IPS-15b (cell line): ENCODE results near the gene RASL10B.
"Not testable (repeated sequence)": the region's sequence is repeated elsewhere in the genome, so short reads cannot be mapped to it uniquely, and the experiment has no call there.

ENCODE experiments used
- H3K27me3 ChIP-seq: one replicate; pipeline ENCODE4 v1.6.1; 2013; ENCODE audit warnings: low read length; ENCODE audit not compliant: control insufficient read depth, insufficient read depth
- H3K36me3 ChIP-seq: one replicate; pipeline ENCODE4 v1.6.1; 2013; ENCODE audit warnings: low read length; ENCODE audit not compliant: control insufficient read depth, insufficient read depth
- H3K4me1 ChIP-seq: one replicate; pipeline ENCODE4 v1.6.1; 2013; ENCODE audit warnings: mild to moderate bottlenecking, low read length; ENCODE audit not compliant: control insufficient read depth, insufficient read depth
- H3K4me3 ChIP-seq: one replicate; pipeline ENCODE4 v1.5.1; 2013; ENCODE audit warnings: low read depth, low read length
- H3K9ac ChIP-seq: one replicate; pipeline ENCODE4 v1.6.1; 2013; ENCODE audit warnings: low read depth, mild to moderate bottlenecking, low read length
- H3K9me3 ChIP-seq: one replicate; pipeline ENCODE4 v1.6.1; 2013; ENCODE audit warnings: mild to moderate bottlenecking, low read length; ENCODE audit not compliant: control insufficient read depth, insufficient read depth

The RASL10B gene

DNA sequence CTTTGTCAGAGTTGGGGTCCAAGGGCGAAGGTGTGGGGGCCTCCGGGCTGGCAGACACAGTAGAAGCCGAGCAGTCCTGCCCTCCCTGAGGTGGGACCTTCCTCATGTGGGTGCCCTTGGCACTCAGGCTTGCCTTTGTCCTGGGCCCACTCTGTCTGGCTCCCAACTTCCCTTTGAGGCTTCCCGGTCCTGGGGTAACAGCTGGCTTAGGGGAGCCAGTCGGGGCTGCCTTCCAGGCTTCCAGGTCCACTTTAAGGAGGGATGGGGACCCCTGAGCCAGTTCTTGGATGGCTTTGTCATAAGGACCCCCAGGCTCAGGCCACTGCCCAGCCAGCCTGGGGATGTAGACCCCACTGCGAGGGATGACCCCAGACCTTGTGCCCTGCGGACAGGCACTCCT lies 13.8 kb downstream of the RASL10B start:
- Histone ChIP-seq H3K9ac (no peak overlapping the region), H3K4me3 (no peak overlapping the region), H3K27me3 (peaks cover 41% of the 10 kb centered on the region), H3K9me3 (peaks cover 8% of the 10 kb centered on the region), H3K36me3 (no peaks in the 10 kb centered on the region), H3K4me1 (peaks cover 6% of the 10 kb centered on the region)

DNA sequence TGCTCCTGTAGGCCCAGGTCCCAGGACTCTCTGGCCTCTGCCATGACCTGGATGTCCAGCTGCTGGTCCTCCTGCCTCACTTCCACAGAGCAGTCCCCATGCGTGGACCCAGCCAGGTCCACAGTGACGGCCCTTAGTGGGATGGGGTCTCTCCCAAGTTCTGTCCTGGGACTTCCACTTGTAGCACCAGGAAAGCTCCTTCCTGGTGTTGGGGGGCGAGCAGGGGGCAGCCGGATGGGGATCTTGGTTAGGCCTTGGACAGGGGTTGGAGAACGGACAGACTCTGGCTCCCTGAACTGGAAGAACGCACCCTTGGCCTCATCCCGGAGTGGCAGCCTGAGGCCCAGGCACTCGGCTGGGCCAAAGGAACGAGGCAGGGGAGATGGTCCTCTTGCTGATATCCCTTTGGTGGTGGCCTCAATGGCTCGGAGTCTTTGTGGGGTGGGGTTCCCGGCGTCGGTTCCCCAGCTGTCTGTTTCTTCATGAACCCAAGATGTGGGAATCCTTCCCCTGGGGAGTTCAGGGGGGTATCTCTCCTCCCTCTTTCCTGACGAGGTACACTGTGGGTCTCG lies 14.4 kb downstream of the RASL10B start:
- Histone ChIP-seq H3K9ac (no peak overlapping the region), H3K4me3 (no peak overlapping the region), H3K9me3 (peaks cover 2% of the 10 kb centered on the region), H3K36me3 (no peaks in the 10 kb centered on the region), H3K27me3 (peaks cover 41% of the 10 kb centered on the region), H3K4me1 (peaks cover 6% of the 10 kb centered on the region)

DNA sequence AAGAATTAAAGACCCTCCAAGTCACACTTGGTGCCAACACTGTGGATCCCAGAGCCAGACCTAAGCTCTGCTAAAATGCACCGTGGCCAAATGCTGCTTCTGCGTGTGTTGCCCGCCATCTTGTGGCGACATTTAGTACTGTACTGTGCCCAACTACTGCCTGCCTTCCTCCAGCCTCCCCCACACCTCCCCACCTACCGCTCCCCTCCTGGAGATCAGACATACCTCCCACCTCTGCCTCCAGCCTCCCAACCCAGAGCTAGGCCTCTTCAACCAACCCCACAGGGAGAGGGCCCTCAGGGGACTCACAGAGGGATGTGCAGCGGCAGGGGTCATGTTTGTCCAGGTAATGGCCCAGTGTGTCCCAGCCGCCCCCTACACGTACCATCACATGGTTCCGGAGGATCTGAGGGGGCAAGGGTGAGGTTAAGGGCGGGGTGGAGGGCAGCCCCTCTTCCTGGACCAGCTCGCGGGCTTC lies 16.1 kb downstream of the RASL10B start:
- H3K4me3 ChIP-seq: no peak overlapping the region
- no peaks in the 10 kb centered on the region for H3K9me3 ChIP-seq
- H3K4me1 ChIP-seq: peaks cover 4% of the 10 kb centered on the region
- no peak overlapping the region for H3K9ac ChIP-seq
- H3K36me3 ChIP-seq: no peaks in the 10 kb centered on the region
- H3K27me3 ChIP-seq: peaks cover 29% of the 10 kb centered on the region

DNA sequence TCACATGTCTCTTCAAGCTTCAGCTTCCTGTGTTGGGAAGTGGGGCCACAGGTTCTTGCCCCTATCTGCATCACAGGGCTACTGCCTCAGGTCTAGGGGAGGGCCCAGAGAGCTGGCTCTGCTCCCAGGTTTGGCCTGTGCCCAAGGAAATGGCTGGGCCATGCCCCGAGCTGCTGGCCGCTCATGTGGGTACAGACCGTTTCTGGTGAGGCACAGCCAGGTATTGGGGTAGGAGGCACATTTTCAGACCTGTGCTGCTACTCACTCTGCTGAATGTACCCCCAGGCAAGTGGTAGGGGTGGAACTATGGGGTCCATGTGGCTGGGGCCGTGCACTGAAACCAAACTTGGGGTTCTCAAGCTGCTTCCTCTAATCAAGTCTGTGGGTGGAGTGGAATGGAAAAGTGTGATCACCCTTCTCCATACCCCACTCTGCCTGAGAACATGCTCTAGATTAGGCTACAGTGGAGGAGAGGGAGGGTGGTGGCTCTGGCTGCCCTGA lies 17.0 kb downstream of the RASL10B start:
- H3K36me3 ChIP-seq: no peaks in the 10 kb centered on the region
- no peaks in the 10 kb centered on the region for H3K9me3 ChIP-seq
- no peak overlapping the region for H3K4me3 ChIP-seq
- peaks cover 4% of the 10 kb centered on the region for H3K4me1 ChIP-seq
- peaks cover 29% of the 10 kb centered on the region for H3K27me3 ChIP-seq
- H3K9ac ChIP-seq: no peak overlapping the region

DNA sequence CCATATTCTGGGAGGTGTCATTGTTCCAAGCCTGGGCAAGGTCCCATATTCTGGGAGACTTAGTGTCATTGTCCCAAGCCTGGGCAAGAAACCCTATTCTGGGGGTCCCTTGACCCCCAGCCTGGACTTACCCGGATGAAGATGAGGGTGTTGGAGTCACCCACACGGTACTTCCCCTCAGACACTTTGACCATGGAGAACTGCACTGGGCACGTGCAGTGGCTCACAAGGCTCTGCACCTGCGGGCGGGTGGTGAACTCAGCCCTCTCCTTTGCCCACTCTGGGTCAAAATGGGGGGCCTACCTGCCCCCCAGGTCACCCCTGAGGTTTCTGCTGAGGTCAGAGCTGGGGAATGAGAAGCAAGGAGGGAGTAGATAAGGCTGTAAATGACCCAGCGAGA lies 17.5 kb downstream of the RASL10B start:
- Histone ChIP-seq H3K27me3 (peaks cover 27% of the 10 kb centered on the region), H3K4me1 (peaks cover 4% of the 10 kb centered on the region), H3K9me3 (no peaks in the 10 kb centered on the region), H3K9ac (no peak overlapping the region), H3K36me3 (no peaks in the 10 kb centered on the region), H3K4me3 (no peak overlapping the region)

DNA sequence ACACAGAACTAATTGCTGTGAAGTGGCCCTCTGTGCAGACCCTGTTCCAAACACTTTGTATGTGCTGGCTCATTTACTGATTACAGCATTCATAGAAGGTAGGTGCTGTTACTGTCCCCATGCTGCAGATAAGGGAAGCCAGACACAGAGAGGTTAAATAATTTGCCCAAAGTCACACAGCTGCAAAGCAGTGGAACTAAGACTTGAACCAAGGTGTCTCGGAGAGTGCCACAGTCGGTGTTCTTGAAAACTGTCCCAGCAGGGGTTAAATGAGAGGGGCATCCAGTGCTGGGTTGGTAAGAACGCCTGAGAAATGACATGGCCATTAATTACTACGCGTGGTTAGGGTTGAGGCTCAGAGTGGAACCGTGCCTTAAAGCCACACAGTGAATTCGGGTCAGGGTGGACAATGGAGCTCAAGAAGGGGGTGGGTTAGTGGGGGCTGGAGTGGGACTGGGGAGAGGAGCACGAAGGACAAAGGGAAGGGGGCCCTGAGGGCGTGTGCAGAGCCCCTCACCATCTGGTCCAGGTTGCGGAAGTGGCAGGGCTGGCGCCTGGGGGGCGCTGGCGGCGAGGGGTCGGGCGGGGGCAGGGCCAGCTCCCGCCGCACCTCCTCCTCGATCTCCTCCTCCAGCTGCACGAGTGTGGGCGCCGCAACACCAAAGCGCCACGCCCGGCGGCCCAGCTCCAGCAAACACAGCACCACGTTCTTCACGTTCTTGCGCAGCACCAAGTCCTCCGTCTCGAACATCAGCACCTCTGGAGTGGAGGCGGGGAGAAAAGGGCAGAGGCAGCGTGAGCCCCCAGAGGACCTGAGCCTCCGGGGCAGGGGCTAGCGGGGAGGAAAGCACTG lies 18.3 kb downstream of the RASL10B start:
- Histone ChIP-seq H3K9me3 (no peaks in the 10 kb centered on the region), H3K36me3 (no peaks in the 10 kb centered on the region), H3K27me3 (peaks cover 27% of the 10 kb centered on the region), H3K4me1 (peaks cover 4% of the 10 kb centered on the region), H3K4me3 (peak overlapping the region; percentile 45), H3K9ac (no peak overlapping the region)

DNA sequence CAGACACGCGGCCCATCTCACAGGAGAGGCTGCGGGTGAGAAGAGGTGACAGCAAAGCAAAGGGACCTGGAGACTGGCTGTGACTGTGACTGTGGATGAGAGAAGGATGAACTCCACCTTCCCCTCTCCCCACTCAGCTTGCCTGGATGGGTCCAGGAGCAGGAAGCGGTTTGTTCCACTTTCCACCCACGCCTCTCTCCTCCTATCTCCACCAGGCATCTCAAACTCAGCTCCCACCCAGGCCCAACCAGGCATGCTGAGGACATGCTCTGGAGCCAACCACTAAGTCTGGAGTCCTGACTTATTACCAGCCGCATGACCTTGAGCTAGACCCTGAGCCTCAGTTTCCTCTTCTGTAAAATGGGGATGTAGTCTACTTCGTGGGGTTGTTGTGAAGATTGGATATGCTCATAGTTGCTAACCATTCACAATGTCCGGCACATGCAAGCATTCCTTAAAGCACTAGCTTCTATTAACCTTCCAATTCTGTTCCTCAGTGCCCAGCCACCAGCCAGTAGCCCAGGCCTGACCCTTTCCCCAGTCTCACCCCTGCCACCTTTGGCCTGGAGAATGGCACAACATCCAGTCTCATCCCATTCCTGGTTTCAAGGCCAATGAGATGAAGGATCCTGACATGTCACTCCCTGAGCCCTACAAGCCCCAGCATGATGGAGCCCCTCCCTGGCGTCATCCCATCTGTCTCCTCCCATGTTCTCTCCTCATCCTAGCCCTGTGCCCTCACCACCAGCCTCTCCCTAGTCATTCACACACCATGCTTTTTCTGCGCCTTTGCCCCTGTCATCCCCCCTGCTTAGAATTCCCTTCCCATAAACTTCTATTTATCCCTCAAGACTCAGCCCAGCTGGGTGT lies 19.3 kb downstream of the RASL10B start:
- H3K4me3 ChIP-seq: peak overlapping the region; percentile 45
- H3K36me3 ChIP-seq: no peaks in the 10 kb centered on the region
- peaks cover 27% of the 10 kb centered on the region for H3K27me3 ChIP-seq
- H3K4me1 ChIP-seq: peaks cover 4% of the 10 kb centered on the region
- H3K9me3 ChIP-seq: no peaks in the 10 kb centered on the region
- H3K9ac ChIP-seq: no peak overlapping the region

DNA sequence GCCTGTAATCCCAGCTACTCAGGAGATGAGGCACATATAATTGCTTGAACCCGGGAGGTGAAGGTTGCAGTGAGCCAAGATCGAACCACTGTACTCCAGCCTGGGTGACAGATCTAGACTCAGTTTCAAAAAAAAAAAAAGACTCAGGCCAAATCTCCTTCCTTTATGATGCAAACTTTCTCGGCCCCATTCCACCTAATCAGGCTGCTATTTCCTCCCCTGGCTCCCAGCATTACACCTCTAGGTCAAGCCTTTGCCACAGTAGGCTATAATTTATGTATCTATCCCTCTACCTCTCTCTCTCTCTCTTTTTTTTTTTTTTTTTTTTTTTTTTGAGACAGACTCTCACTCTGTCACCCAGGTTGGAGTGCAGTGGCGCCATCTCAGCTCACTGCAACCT lies 20.1 kb downstream of the RASL10B start:
- H3K9me3 ChIP-seq, H3K4me1 ChIP-seq, H3K4me3 ChIP-seq, H3K36me3 ChIP-seq, H3K9ac ChIP-seq: not testable (repeated sequence)
- peaks cover 27% of the 10 kb centered on the region for H3K27me3 ChIP-seq

DNA sequence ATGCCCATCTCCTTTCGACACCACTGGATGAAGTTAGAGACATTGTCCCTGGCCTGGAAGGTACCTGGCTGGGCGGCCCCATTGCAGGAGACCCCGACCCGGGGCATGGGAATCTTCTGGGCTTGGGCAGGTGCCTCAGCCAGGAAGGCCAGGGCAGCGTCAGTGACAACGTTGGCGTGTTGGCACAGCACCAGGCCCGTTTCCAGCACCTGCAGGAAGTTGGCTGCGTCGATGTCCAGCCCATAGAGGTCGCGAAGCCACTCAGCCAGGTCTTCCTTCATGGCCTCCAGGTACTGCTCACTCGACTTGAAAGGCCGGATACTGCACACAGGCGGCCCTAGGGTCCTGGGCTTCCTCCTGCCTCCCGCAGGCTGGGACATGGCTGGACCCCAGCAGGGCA lies 21.0 kb downstream of the RASL10B start:
- H3K9me3 ChIP-seq: no peaks in the 10 kb centered on the region
- H3K27me3 ChIP-seq: peaks cover 27% of the 10 kb centered on the region
- H3K36me3 ChIP-seq: no peaks in the 10 kb centered on the region
- H3K4me3 ChIP-seq: no peak overlapping the region
- peaks cover 4% of the 10 kb centered on the region for H3K4me1 ChIP-seq
- H3K9ac ChIP-seq: no peak overlapping the region

DNA sequence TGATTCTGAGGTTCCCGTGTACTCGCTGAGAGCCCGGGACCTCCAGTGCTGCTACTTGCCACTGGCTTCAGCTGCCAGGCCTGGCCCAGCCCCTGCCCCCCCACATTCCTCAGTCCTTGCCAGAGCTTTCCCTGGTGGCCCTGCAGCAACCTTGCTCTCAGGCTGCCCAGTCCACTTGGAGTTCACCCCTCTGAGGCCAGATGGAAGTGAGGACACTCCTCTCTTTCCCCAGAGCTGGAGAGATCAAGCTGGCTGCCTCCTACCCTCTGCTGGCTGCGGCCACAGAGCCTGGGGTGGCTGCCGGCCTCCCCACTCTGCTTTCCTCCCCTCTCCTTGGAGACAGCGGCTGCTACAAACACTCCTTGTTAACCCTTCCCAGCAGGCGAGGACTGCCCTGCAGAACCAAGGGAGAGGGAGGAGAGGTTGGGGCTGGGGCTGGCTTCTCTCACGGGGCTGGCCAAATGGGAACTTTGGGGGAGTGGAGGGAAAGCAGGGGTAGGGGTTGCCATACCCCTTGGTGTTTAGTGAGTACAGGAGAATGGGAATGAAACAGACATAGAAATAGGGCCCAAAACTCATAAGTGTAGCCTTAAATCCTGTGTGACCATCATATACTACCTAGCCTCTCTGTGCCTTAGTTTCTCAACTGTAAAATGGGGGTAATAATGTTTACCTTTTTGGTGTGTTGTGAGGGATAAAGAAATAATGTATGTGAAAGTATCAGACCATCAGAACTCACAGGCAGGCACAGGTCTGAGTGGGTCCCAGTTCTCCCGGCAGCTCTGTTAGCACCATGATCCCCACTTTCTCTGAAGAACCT lies 21.7 kb downstream of the RASL10B start, which contains the start of gene GAS2L2:
TSS of gene GAS2L2 (minus strand) at position 295 of the 820 bp plus-strand sequence. CDS start 389 bp downstream, outside the sequence.
- H3K36me3 ChIP-seq: no peaks in the 10 kb centered on the region
- peaks cover 27% of the 10 kb centered on the region for H3K27me3 ChIP-seq
- peaks cover 4% of the 10 kb centered on the region for H3K4me1 ChIP-seq
- H3K9ac ChIP-seq: no peak within 1 kb of the TSS
- no peaks in the 10 kb centered on the region for H3K9me3 ChIP-seq
- H3K4me3 ChIP-seq: no peak within 1 kb of the TSS

DNA sequence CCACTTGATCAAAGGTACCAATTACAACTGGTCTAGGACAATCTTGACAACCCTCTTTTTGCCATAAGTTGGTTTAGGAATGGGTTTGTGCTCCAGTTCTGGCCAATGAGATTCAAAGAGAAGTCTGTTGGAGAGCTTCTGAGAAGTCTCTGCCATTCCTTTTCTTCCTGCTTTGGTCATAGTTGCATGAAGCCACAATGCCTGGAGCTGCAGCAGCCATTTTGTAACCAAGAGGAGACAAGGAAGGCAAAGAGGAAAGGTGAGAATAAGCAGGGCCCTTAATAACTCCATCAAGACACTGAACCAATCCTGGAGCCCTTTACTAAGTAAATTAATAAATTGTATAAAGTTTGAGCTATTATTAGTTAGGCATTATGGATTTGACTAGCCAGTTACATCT lies 25.8 kb downstream of the RASL10B start:
- no peaks in the 10 kb centered on the region for H3K4me1 ChIP-seq
- H3K27me3 ChIP-seq: no peaks in the 10 kb centered on the region
- H3K9me3 ChIP-seq: no peaks in the 10 kb centered on the region
- no peak overlapping the region for H3K4me3 ChIP-seq
- no peak overlapping the region for H3K9ac ChIP-seq
- H3K36me3 ChIP-seq: no peaks in the 10 kb centered on the region
